ENCODE results near the gene TSHZ3.

Gene TSHZ3

DNA sequence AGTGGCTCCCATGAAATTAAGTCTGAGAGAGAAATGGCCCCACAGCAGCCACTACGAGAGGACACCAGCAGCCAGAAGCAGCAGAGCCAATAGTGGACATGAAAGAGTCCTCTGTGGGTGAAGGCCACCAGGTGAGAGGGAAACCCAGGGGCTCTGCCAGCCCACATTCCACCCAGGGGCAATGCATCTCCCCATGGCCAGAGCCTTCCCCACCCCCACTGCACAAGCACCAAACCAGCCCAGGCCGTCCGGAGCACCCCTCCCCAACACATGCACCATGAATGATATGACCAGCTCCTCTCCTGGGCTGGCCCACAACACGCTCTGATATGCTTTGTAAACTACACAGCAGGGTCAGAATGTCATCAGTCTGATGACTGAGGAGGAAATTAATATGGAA, 66.9 kb downstream of the TSHZ3 start:
- no peak for DNase-seq

DNA sequence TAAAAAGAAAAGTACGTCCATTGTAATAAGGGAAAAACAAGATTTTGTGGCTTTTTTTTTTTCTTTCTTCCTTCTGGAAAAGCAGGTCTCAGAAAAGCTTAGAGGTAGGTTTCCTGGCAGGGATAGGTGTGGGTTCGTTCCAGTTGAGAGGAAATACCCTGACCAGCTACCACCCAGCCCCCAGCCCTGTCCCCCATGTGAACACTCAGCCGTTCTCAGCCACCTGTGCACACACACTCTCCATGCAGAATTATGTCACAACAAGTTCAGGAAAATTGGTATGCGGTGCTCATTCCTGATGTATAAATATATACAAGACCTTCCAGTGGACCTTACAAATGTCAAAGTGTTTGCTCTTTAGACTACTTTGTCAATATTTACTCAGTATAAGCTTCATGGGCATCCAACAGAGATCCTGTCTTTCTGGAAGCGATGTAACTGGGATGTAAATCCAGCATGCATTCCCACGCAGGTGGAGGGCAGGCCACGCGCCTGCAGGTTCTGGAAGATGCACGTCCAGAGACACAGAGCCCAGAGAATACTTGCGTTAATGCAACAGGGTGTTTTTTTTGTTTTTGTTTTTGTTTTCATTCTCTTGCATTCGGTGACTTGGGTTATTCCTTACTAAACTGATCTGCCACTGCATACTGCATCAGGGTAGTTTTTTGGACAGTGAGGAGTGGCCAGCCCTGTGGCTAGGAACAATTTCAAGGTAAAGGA, 68.8 kb downstream of the TSHZ3 start:
- no peak for DNase-seq

GRCh38 chr19:31279436-31279765, 69.8 kb downstream of the TSHZ3 start:
- DNase-seq, result no peak

DNA sequence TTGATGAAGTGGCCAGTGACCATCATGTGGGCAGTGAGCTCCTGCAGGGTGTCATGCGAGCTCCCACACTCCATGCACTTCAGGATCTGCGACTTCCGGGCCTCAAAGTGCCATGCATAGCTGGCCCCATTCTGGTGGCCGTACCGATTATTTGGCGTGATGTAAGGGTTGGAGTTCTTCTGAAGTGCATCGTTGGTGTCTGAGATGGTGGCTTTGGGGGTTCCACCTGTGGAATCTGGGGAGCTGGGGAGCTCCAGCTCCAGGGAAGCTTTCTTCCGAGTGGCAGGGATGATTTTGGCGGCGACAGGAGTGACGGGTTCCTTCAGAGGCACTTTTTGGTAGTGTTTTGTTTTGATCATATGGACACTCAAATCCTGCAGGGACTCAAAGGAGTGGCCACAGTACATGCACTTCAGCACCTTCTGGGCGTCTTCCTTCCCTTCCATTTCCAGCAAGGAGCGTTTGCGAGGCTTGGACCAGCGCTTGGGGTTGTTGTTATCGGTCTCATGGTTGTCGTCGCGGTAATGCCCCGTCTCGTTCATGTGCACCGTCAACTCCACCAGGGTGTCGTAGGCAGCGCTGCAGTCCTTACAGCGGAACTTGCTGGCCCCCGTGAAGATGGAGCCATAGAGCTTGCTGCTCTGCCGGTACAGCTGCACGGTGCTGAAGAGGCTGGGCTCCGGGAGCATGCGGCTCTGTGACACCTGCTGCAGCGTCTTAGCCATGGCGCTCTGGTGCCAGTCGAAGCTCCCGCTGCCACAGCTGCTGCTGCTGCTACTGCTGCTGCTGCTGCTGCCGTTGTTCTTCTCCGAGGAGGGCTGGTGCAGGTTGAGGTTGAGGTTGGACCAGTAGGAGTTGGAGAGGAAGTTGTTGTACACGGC, 70.4 kb downstream of the TSHZ3 start:
- DNase-seq, result no peak

GRCh38 chr19:31277516-31277915, 71.7 kb downstream of the TSHZ3 start:
- no peak for DNase-seq

- DNase-seq, result no peak
Measured at GRCh38 chr19:31276831-31277230, 72.4 kb downstream of the TSHZ3 start.

- DNase-seq, result no peak
Measured at GRCh38 chr19:31275068-31275334, 74.2 kb downstream of the TSHZ3 start.

DNA sequence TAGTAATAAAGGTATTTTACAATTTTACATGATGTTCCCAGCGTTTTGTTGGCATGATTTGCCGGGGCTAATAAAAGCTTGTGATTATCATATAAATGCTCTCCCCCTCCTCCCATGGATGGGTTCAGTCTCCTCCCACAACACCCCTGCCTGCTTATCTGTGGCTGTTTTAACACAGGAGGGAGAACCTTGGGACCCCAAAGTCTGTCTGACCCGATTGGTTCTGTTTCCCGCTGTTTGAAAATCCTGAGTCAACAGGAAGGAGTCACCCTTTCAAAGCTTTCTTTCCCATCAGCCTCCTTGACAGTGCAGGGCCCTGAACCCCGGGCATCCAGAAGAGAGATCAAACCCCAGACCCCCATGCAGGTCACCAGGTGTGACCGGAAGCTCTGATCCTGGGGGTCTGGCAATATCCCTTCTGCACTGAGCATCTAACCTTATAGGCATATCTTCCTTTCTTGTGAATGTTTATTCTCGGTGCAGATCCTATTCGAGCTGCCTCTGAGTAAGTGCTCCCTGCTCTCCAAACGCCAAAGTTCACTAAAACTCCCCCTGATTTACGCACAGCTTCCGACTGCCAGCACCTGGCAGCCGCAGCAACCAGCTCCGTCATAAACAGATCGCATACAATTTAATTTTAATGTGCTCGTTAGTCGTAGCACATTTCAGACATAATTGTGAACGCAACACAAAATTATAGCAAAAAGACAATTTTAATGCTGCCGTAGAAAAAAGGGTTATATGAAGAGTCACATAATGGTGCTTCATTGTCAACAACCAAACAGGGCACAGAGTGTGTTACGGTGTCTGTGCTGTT, 74.8 kb downstream of the TSHZ3 start:
- DNase-seq, result no peak

- DNase-seq, result no peak
Measured at GRCh38 chr19:31272583-31273106, 76.6 kb downstream of the TSHZ3 start.

DNA sequence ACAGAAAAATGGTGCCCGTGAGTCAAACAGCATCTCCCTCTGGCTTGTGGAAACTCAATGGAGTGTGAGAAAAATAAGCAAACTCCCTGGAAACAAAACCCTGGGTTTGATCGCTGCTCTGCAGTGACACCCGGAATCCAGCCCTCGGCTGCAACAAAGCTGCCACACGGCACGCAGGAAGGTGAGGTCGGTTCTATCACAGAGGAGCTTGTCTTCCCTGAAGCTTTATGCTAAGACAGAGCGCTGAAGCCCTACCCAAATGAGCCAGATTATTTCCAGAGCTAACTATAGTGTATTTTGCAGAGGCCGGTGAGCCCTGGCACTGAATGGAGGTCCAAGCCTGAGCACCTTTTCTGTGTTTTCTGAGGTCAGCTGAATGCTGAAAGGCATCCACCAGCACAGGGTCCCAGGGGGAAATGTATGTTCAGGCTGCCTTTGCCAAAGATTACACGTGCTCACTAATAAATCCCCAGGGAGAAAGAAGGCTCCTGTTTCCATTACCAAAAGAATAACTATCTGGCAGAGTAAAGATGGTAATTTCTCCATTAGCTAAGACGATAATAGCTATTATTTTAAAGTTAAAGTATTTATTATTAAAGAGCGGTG, 77.8 kb downstream of the TSHZ3 start:
- DNase-seq, result no peak

DNA sequence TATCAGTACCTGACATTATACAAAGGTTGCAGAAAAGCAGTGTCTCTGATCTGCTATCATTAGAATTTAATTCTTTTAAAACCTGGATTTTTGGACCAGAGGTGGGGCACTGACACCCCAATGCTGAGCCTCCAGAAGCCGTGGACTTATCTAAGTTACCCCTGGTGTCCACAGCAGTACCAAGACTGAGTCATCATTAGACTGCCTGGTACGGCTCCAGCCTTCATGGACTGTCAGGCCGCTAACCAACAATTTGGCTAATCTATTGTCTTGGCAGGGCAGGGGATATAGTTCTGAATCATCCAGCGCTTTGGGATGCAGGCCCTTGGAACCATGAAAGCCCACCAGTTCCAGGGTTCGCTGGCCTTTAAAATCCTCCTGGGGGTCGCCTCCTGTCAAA, 78.3 kb downstream of the TSHZ3 start:
- DNase-seq, result no peak

- no peak for DNase-seq
Measured at GRCh38 chr19:31269425-31270127, 79.7 kb downstream of the TSHZ3 start.

GRCh38 chr19:31268751-31269383, 80.4 kb downstream of the TSHZ3 start:
- no peak for DNase-seq

DNA sequence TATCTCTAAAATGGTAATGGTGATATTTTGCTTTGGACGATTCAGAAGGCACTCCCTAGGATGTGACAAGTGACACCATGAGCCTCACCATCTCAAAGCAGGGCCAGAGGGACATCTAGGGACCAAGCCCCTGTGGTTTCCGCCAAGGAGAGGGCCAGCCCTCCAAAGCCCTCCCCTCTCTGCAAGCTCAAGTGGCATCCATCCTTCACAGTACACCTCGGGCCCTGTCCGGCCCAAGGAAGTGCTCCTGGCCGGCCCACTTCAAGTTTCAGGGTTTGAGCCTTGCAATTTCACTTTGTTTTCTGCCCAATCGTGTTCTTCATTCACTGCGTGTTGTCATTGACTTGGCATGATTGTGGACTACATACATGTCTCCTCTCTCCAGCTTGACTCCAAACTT, 82.5 kb downstream of the TSHZ3 start:
- no peak for DNase-seq

DNA sequence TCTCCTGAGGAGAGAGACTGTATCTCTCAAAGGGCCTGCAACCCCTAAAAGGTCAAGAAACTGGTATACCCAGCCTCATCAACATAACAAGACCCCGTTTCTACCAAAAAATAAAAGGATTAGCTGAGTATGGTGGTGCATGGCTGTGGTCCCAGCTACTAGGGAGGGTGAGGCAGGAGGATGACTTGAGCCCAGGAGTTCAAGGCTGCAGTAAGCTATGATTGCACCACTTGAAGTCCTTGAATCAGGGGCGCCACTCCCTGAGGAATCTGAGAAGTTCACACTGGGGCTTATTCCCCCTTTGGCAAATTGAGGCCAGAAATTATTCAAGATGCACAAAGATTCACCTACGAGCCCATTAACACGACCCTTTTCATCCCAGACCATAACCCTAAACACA, 83.0 kb downstream of the TSHZ3 start:
- no peak for DNase-seq

DNA sequence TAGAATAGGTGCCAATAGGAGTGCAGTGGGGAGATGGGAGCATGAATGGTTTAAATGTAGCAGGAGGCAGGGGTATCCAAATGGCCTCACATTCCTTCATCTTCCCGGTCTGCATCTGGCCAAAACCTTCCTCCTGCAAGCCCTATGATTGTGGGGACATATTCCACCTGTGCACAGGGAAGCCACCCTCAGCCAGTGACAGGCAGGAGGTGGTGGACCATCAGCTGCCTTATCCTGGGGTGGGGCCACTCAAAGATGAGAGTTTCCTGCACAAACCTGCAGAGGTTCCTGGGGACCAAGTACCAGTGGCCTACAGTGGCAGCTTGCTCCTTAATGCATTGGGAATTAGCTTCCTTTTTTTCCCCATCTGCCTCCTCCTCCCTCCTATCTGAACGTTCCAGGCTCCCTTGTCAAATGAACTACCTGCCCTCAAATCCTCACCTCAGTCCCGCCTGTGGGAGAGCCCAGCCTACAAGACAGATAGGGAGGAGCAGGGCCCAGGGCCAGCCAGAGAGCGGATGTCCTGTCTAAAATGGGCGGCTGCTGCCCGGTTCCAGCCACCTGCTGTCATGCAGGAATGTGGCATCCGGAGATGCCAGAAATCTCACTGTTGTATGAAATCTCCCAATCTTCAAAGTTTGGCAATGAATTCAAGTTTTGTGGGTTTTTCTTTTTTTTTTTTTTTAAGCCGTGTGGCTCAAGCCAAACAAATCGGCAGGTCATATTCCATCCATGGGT, 85.0 kb downstream of the TSHZ3 start:
- no peak for DNase-seq

DNA sequence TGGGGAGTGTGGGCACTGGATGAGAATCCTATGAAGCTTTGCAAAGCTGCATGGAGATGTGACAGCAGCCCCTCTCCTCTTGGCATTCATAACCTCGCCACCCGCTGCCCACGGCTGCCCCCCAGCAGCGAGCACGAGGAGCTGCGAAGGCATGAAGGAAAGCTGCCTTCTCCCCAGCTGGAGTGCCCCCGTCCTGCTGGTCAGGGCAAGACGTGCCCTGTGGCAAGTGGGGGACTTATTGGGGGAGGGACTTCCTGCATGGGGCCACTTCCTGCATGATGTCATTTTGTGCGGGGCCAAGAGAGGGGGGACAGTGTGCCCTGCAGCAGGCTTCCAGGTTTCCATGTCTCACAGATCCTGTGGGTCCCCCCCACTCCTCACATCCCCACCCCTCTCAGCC, 85.9 kb downstream of the TSHZ3 start:
- DNase-seq, result no peak

DNA sequence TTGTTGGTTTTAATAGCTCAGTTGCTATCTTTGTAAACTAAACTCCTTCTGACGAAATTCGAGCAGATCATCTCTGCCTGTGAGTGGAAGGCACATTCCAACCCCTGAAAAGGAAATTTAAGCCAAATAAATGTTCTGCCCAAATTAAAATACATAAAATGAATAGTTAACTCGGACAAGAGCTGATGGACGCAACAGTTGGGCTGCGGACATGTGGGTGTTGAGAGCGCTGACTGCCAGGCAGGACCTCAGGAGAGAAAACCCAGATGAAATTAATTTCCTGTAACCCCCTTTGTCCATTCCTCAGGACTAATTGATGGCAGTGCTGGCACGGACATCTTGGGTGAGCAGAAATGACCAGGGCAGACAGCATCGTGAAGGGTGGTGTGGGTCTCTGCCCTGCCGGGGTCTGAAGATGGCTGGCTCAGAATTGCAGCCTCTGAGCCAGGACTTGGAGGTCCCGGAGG, 86.5 kb downstream of the TSHZ3 start:
- no peak for DNase-seq

DNA sequence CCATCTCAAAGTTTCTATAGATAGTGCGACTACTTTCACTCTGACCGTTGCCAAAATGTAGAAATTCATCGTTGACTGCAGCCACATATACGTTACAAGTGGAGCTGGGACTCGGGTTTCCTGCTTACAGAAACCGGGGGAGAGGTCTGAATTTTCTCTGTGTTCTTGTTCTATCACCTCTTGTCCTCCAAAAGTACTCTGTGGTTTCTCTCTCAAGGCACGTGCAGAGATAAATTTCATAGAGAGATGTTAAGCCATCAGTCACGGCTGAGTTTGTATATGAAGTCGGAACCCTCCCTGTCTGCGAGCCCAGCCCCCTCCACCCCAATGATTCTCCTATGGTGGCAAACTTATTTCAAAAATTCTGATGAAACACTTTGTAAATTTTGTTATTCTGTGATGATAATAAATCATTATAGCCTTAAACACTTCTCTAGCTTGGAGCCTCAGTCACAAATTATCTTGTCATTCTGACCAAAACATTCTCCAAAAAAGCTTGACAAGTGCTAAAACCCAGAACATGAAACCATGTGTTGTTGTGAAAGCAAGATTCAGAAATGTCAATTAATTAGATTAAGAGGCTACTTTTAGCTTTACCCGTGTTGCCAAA, 87.5 kb downstream of the TSHZ3 start:
- no peak for DNase-seq

DNA sequence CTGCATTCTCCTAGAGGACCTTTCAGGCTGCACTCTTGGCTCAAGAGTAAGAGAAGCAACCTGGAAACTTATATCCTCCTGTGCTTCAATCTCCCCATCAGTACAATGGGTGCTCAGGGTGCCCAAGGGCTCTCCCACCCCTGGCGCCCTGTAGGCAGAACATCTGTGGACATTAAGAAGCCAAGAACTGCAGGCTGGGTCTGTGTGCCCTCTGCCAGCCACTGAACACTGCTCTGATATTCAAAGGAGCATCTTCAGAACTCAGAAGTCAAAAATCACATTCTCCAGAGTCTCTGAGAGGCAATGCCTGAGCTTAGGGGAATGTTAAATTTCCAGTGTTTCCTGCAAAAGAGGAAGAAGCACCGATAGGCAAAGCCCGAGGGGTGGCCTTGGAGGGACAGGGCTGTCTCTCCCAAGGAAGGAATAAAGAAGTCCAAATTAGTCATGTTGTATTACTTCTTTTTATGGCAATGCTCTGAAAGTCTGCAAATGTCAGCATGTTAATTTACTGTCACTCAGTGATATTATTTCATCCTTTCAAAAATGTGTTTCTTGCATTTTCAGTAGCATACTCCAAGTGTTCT, 88.1 kb downstream of the TSHZ3 start:
- no peak for DNase-seq

Data from CD4-positive, alpha-beta T cell treated with Interferon gamma for 1 hour (primary cell).